HUES64 (cell line): ENCODE measurements around the gene NCKAP5L.
"Not testable (repeated sequence)": the region's sequence is repeated elsewhere in the genome, so short reads cannot be mapped to it uniquely, and the experiment has no call there.

Experiments used
- H3K27ac ChIP-seq: 2 replicates; pipeline ENCODE4 v1.7.0; 2013; ENCODE audit warnings: low read depth, low read length, inconsistent platforms
- H3K27me3 ChIP-seq: 2 replicates; pipeline ENCODE4 v1.6.1; 2013; ENCODE audit warnings: mild to moderate bottlenecking, low read length; ENCODE audit not compliant: insufficient read depth
- H3K36me3 ChIP-seq: 2 replicates; pipeline ENCODE4 v1.6.1; 2013; ENCODE audit warnings: mild to moderate bottlenecking, low read length; ENCODE audit not compliant: insufficient read depth
- H3K4me1 ChIP-seq: 2 replicates; pipeline ENCODE4 v1.6.1; 2013; ENCODE audit warnings: mild to moderate bottlenecking, low read length, moderate library complexity; ENCODE audit not compliant: insufficient read depth
- H3K4me3 ChIP-seq: 2 replicates; pipeline ENCODE4 v1.5.1; 2013; ENCODE audit warnings: mild to moderate bottlenecking, low read length, moderate library complexity
- H3K9ac ChIP-seq: 2 replicates; pipeline ENCODE4 v1.6.1; 2013; ENCODE audit warnings: mild to moderate bottlenecking, low read depth, low read length
- H3K9me3 ChIP-seq: 2 replicates; pipeline ENCODE4 v1.6.1; 2013; ENCODE audit warnings: low read depth, low read length; ENCODE audit not compliant: insufficient read depth
- WGBS: fragments of 150-250, 120-280 bp; methylation state at CpG from one replicate; pipeline ENCODE4 v1.1.7; 2013; ENCODE audit warnings: missing lambda C conversion rate; 5-methylcytosine and 5-hydroxymethylcytosine counted together

Gene NCKAP5L

GRCh38 chr12:49863946-49864797 is 36.0 kb upstream of the NCKAP5L start:
- 87% methylated on average over 17 of the region's 17 CpGs for whole genome bisulfite sequencing
- no peak overlapping the region for H3K9ac ChIP-seq
- no peaks in the 10 kb centered on the region for H3K27me3 ChIP-seq
- no peaks in the 10 kb centered on the region for H3K36me3 ChIP-seq
- no peaks in the 10 kb centered on the region for H3K4me1 ChIP-seq
- H3K27ac ChIP-seq, result no peak overlapping the region
- no peak overlapping the region for H3K4me3 ChIP-seq
- H3K9me3 ChIP-seq, result 0 out of 2 replicates have a peak, but pooled peaks cover 5% of the 10 kb centered on the region

- H3K4me3 ChIP-seq, H3K9me3 ChIP-seq, H3K9ac ChIP-seq, H3K4me1 ChIP-seq, H3K27me3 ChIP-seq, H3K36me3 ChIP-seq, H3K27ac ChIP-seq: not testable (repeated sequence)
- WGBS, result 96% methylated on average over 26 of the region's 31 CpGs
Measured at GRCh38 chr12:49860921-49861320, 32.7 kb upstream of the NCKAP5L start.

GRCh38 chr12:49855890-49856289 is 27.7 kb upstream of the NCKAP5L start:
- not testable (repeated sequence) for H3K4me1 ChIP-seq, H3K27me3 ChIP-seq, H3K9me3 ChIP-seq, H3K27ac ChIP-seq, H3K9ac ChIP-seq, H3K4me3 ChIP-seq, H3K36me3 ChIP-seq
- 95% methylated on average over 4 of the region's 4 CpGs for WGBS

GRCh38 chr12:49854976-49855375 is 26.8 kb upstream of the NCKAP5L start:
- Histone ChIP-seq H3K4me1 (no peaks in the 10 kb centered on the region), H3K36me3 (no peaks in the 10 kb centered on the region), H3K9me3 (0 out of 2 replicates have a peak, but pooled peaks cover 4% of the 10 kb centered on the region), H3K27me3 (no peaks in the 10 kb centered on the region), H3K4me3 (no peak overlapping the region), H3K27ac (no peak overlapping the region), H3K9ac (no peak overlapping the region)
- WGBS, result 90% methylated on average over 4 of the region's 4 CpGs

- Histone ChIP-seq H3K4me3 (no peak overlapping the region), H3K9me3 (no peaks in the 10 kb centered on the region), H3K9ac (no peak overlapping the region), H3K27me3 (peaks cover 4% of the 10 kb centered on the region; the same call in 1 of the 2 replicates), H3K4me1 (no peaks in the 10 kb centered on the region), H3K36me3 (no peaks in the 10 kb centered on the region), H3K27ac (no peak overlapping the region)
- 76% methylated on average over 2 of the region's 2 CpGs for WGBS
Measured at GRCh38 chr12:49853671-49854070, 25.5 kb upstream of the NCKAP5L start.

- H3K36me3 ChIP-seq, result no peaks in the 10 kb centered on the region
- WGBS, result 89% methylated on average over 1 of the region's 2 CpGs
- no peaks in the 10 kb centered on the region for H3K9me3 ChIP-seq
- H3K27me3 ChIP-seq, result peaks cover 14% of the 10 kb centered on the region; the same call in 1 of the 2 replicates
- no peak overlapping the region for H3K27ac ChIP-seq
- no peaks in the 10 kb centered on the region for H3K4me1 ChIP-seq
- H3K9ac ChIP-seq, result no peak overlapping the region
- no peak overlapping the region for H3K4me3 ChIP-seq
Measured at GRCh38 chr12:49847161-49847560, 18.9 kb upstream of the NCKAP5L start.

- Histone ChIP-seq H3K4me3 (no peak overlapping the region), H3K27me3 (peaks cover 14% of the 10 kb centered on the region; the same call in 1 of the 2 replicates), H3K4me1 (peaks cover 5% of the 10 kb centered on the region; the same call in 1 of the 2 replicates), H3K9ac (no peak overlapping the region), H3K9me3 (no peaks in the 10 kb centered on the region), H3K36me3 (no peaks in the 10 kb centered on the region), H3K27ac (no peak overlapping the region)
- WGBS, result 92% methylated on average over 1 of the region's 2 CpGs
Measured at GRCh38 chr12:49846032-49846431, 17.8 kb upstream of the NCKAP5L start.

GRCh38 chr12:49843876-49844437 is 15.7 kb upstream of the NCKAP5L start:
- H3K27me3 ChIP-seq, result peaks cover 10% of the 10 kb centered on the region; the same call in 1 of the 2 replicates
- H3K36me3 ChIP-seq, result no peaks in the 10 kb centered on the region
- H3K9me3 ChIP-seq, result no peaks in the 10 kb centered on the region
- no peak overlapping the region for H3K9ac ChIP-seq
- no peak overlapping the region for H3K4me3 ChIP-seq
- H3K4me1 ChIP-seq, result peaks cover 5% of the 10 kb centered on the region; the same call in 1 of the 2 replicates
- H3K27ac ChIP-seq, result no peak overlapping the region
- WGBS, result 97% methylated on average over 4 of the region's 4 CpGs

GRCh38 chr12:49843411-49843810 is 15.2 kb upstream of the NCKAP5L start:
- no peaks in the 10 kb centered on the region for H3K9me3 ChIP-seq
- 87% methylated on average over 7 of the region's 7 CpGs for WGBS
- H3K27ac ChIP-seq, result peak overlapping the region; percentile 84; the same call in 1 of the 2 replicates

GRCh38 chr12:49842519-49843352 is 14.5 kb upstream of the NCKAP5L start, which contains the start of gene BCDIN3D:
TSS of gene BCDIN3D (minus strand) at chr12:49843106. CDS start at chr12:49843087, 19 bp downstream.
- H3K9ac ChIP-seq, result peak within 1 kb of the TSS; percentile 79
- no peaks in the 10 kb centered on the region for H3K9me3 ChIP-seq
- peaks cover 5% of the 10 kb centered on the region; the same call in 1 of the 2 replicates for H3K4me1 ChIP-seq
- peak within 1 kb of the TSS; percentile 84 for H3K27ac ChIP-seq
- peak within 1 kb of the TSS; percentile 77 for H3K4me3 ChIP-seq
- WGBS, result under 1% methylated on average over 55 of the region's 55 CpGs
- H3K27me3 ChIP-seq, result peaks cover 1% of the 10 kb centered on the region; the same call in 1 of the 2 replicates
- H3K36me3 ChIP-seq, result no peaks in the 10 kb centered on the region

More at GRCh38 chr12:49843411-49843810, 15.2 kb upstream of the NCKAP5L start:
- peaks cover 5% of the 10 kb centered on the region; the same call in 1 of the 2 replicates for H3K4me1 ChIP-seq
- peak overlapping the region; percentile 79 for H3K9ac ChIP-seq
- no peaks in the 10 kb centered on the region for H3K36me3 ChIP-seq
- H3K4me3 ChIP-seq, result peak overlapping the region; percentile 77
- H3K27me3 ChIP-seq, result peaks cover 8% of the 10 kb centered on the region; the same call in 1 of the 2 replicates
